GM23338 (cell line): ENCODE data around the gene LMX1B.

ENCODE experiments used
- POLR2AphosphoS5 ChIP-seq: IDR thresholded peaks from 2 replicates; pipeline ENCODE4 v1.6.1; 2016; ENCODE audit warnings: antibody characterized with exemption, low read depth
- TF ChIP-seq, protein P1 (sequence below), 2 experiments: fragments of 200-600 bp in 1 of 2; sonication (generic) in 1 of 2; conservative IDR thresholded peaks; 2 replicates each; pipeline versions ENCODE4 v1.5.1 to v1.6.1; 2016 to 2017; ENCODE audit warnings: antibody characterized with exemption in 2 of 2, low read depth in 2 of 2, mild to moderate bottlenecking in 2 of 2, moderate library complexity in 1 of 2

DNA sequence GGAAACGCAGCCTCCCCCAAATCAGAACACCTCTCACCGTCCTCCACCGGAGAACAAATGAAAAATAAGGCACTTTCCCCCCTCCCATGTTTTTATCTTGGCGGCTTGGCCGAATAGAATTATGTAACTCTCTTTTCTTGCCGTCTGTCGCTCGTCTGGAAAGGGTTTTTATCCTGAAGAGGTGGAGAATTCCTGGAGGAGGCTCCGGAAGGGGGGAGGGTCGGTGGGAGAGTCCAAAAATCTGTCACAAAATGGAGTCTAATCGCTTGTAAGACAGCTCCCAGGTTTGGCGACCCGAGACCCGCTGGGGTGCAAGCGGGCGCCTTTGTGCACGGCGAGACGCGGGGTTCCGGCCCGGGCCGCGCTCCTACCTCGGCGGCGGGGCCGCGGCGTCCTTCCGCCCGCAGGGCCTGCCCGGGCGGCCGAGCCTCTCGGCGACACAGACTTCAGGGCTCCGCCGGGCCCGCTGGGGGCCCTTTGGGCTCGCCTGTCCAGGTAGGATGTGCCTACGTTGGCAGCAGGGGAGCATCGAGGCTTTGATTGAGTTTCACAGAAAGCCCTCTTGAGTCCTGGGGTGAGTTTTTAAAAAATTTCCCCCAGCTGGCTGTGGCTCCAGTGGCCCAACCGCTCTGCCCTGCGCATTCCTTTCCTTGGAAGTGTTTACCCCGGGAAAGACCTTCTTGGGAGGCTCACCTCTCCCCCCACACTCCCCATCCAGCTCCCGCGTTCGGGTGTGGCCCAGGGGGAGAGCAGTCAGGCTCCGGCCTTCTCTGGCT lies 5.0 kb downstream of the LMX1B start:
- no peak for TF ChIP-seq POLR2AphosphoS5
- TF ChIP-seq, protein P1, sequence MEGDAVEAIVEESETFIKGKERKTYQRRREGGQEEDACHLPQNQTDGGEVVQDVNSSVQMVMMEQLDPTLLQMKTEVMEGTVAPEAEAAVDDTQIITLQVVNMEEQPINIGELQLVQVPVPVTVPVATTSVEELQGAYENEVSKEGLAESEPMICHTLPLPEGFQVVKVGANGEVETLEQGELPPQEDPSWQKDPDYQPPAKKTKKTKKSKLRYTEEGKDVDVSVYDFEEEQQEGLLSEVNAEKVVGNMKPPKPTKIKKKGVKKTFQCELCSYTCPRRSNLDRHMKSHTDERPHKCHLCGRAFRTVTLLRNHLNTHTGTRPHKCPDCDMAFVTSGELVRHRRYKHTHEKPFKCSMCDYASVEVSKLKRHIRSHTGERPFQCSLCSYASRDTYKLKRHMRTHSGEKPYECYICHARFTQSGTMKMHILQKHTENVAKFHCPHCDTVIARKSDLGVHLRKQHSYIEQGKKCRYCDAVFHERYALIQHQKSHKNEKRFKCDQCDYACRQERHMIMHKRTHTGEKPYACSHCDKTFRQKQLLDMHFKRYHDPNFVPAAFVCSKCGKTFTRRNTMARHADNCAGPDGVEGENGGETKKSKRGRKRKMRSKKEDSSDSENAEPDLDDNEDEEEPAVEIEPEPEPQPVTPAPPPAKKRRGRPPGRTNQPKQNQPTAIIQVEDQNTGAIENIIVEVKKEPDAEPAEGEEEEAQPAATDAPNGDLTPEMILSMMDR (conservative IDR thresholded peaks at IDR 0.05; ENCODE audit: low read depth in 2 of 2), result no peak
